ENCODE data around the gene ANAPC13.

GRCh38 chr3:134527538-134528186, 41.9 kb upstream of the ANAPC13 start:
- TF ChIP-seq CTCF (IDR thresholded peaks at IDR 0.05) (no peak), RAD21 (IDR thresholded peaks at IDR 0.05; ENCODE audit: low read length) (no peak)
- TF ChIP-seq, protein P1, sequence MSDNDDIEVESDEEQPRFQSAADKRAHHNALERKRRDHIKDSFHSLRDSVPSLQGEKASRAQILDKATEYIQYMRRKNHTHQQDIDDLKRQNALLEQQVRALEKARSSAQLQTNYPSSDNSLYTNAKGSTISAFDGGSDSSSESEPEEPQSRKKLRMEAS (IDR thresholded peaks at IDR 0.05; ENCODE audit: low read depth): no peak
